Measurements from ENCODE around the gene CAB39.

The CAB39 gene

GRCh38 chr2:230669386-230669950 lies 43.2 kb upstream of the CAB39 start:
- no peak overlapping the region for H2BK12ac ChIP-seq (ENCODE audit: low read length in 2 of 2)
- H3K9me3 ChIP-seq (ENCODE audit: control insufficient read depth, low read length) = no peaks in the 10 kb centered on the region
- H3K23ac ChIP-seq (ENCODE audit: low read length in 2 of 2) = no peak overlapping the region
- no peak overlapping the region for H3K4me2 ChIP-seq (ENCODE audit: low read length, poor library complexity, severe bottlenecking)
- H2BK120ac ChIP-seq (ENCODE audit: low read depth, low read length) = no peak overlapping the region
- H3K27me3 ChIP-seq (ENCODE audit: control insufficient read depth in 1 of 2, insufficient read depth in 1 of 2, low read length in 2 of 2) = no peaks in the 10 kb centered on the region
- no peak overlapping the region for H2BK5ac ChIP-seq (ENCODE audit: low read depth, low read length, poor library complexity, severe bottlenecking)
- no peaks in the 10 kb centered on the region for H3K36me3 ChIP-seq (ENCODE audit: control insufficient read depth in 1 of 2, insufficient read depth in 2 of 2, low read depth in 1 of 2, low read length in 2 of 2)
- H4K8ac ChIP-seq (ENCODE audit: low read length) = no peak overlapping the region
- H2BK15ac ChIP-seq (ENCODE audit: low read depth, poor library complexity, severe bottlenecking) = no peak overlapping the region
- DNase-seq = no peak
- H4K91ac ChIP-seq (ENCODE audit: low read length) = no peak overlapping the region
- H3K27ac ChIP-seq (ENCODE audit: low read length, poor library complexity, severe bottlenecking) = no peak overlapping the region
- H3K4me1 ChIP-seq (ENCODE audit: control insufficient read depth, insufficient read depth, low read depth, low read length) = peaks cover 21% of the 10 kb centered on the region
- H3K18ac ChIP-seq (ENCODE audit: low read depth in 1 of 2, low read length in 2 of 2) = no peak overlapping the region
- no peak overlapping the region for H3K4ac ChIP-seq (ENCODE audit: low read depth in 1 of 2, low read length in 2 of 2)
- H3K79me1 ChIP-seq (replicated peaks; ENCODE audit: low read length, poor library complexity, severe bottlenecking) = no peaks in the 10 kb centered on the region
- no peak overlapping the region for H3K14ac ChIP-seq (ENCODE audit: low read length in 2 of 2)
- H3K4me3 ChIP-seq (ENCODE audit: insufficient read depth in 1 of 2, low read depth in 1 of 2, low read length in 2 of 2) = no peak overlapping the region
- whole genome bisulfite sequencing = 93% methylated on average over 8 of the region's 8 CpGs
- H3K9ac ChIP-seq (ENCODE audit: low read length) = no peak overlapping the region
- H2AFZ ChIP-seq (ENCODE audit: low read depth, low read length) = no peak overlapping the region
- H2AK5ac ChIP-seq (ENCODE audit: low read length, severe bottlenecking) = no peak overlapping the region

GRCh38 chr2:230671117-230671516 lies 41.5 kb upstream of the CAB39 start:
- DNase-seq = peak; percentile 61
- Histone ChIP-seq H2BK12ac (ENCODE audit: low read length in 2 of 2) (no peak overlapping the region), H2AFZ (ENCODE audit: low read depth, low read length) (no peak overlapping the region), H3K23ac (ENCODE audit: low read length in 2 of 2) (no peak overlapping the region), H3K4me3 (ENCODE audit: insufficient read depth in 1 of 2, low read depth in 1 of 2, low read length in 2 of 2) (no peak overlapping the region), H4K8ac (ENCODE audit: low read length) (no peak overlapping the region), H3K4me2 (ENCODE audit: low read length, poor library complexity, severe bottlenecking) (no peak overlapping the region), H3K4ac (ENCODE audit: low read depth in 1 of 2, low read length in 2 of 2) (no peak overlapping the region), H3K9ac (ENCODE audit: low read length) (no peak overlapping the region), H3K27me3 (ENCODE audit: control insufficient read depth in 1 of 2, insufficient read depth in 1 of 2, low read length in 2 of 2) (no peaks in the 10 kb centered on the region), H3K9me3 (ENCODE audit: control insufficient read depth, low read length) (no peaks in the 10 kb centered on the region), H3K36me3 (ENCODE audit: control insufficient read depth in 1 of 2, insufficient read depth in 2 of 2, low read depth in 1 of 2, low read length in 2 of 2) (no peaks in the 10 kb centered on the region), H3K27ac (ENCODE audit: low read length, poor library complexity, severe bottlenecking) (peak overlapping the region; percentile 64), H3K18ac (ENCODE audit: low read depth in 1 of 2, low read length in 2 of 2) (no peak overlapping the region), H2BK5ac (ENCODE audit: low read depth, low read length, poor library complexity, severe bottlenecking) (no peak overlapping the region), H2AK5ac (ENCODE audit: low read length, severe bottlenecking) (no peak overlapping the region), H3K79me1 (replicated peaks; ENCODE audit: low read length, poor library complexity, severe bottlenecking) (no peaks in the 10 kb centered on the region), H2BK15ac (ENCODE audit: low read depth, poor library complexity, severe bottlenecking) (no peak overlapping the region), H3K14ac (ENCODE audit: low read length in 2 of 2) (no peak overlapping the region), H2BK120ac (ENCODE audit: low read depth, low read length) (no peak overlapping the region), H3K4me1 (ENCODE audit: control insufficient read depth, insufficient read depth, low read depth, low read length) (peaks cover 22% of the 10 kb centered on the region), H4K91ac (ENCODE audit: low read length) (no peak overlapping the region)
- 6% methylated on average over 4 of the region's 4 CpGs for WGBS

- Histone ChIP-seq H3K4me1 (ENCODE audit: control insufficient read depth, insufficient read depth, low read depth, low read length) (peaks cover 20% of the 10 kb centered on the region), H3K4ac (ENCODE audit: low read depth in 1 of 2, low read length in 2 of 2) (no peak overlapping the region), H4K91ac (ENCODE audit: low read length) (no peak overlapping the region), H2BK120ac (ENCODE audit: low read depth, low read length) (no peak overlapping the region), H3K27me3 (ENCODE audit: control insufficient read depth in 1 of 2, insufficient read depth in 1 of 2, low read length in 2 of 2) (no peaks in the 10 kb centered on the region), H3K23ac (ENCODE audit: low read length in 2 of 2) (no peak overlapping the region), H4K8ac (ENCODE audit: low read length) (no peak overlapping the region), H2BK15ac (ENCODE audit: low read depth, poor library complexity, severe bottlenecking) (no peak overlapping the region), H3K4me3 (ENCODE audit: insufficient read depth in 1 of 2, low read depth in 1 of 2, low read length in 2 of 2) (no peak overlapping the region), H2BK12ac (ENCODE audit: low read length in 2 of 2) (no peak overlapping the region), H3K9me3 (ENCODE audit: control insufficient read depth, low read length) (no peaks in the 10 kb centered on the region), H3K27ac (ENCODE audit: low read length, poor library complexity, severe bottlenecking) (no peak overlapping the region), H3K79me1 (replicated peaks; ENCODE audit: low read length, poor library complexity, severe bottlenecking) (no peaks in the 10 kb centered on the region), H3K4me2 (ENCODE audit: low read length, poor library complexity, severe bottlenecking) (no peak overlapping the region), H3K14ac (ENCODE audit: low read length in 2 of 2) (no peak overlapping the region), H2AK5ac (ENCODE audit: low read length, severe bottlenecking) (peak overlapping the region; percentile 29), H2BK5ac (ENCODE audit: low read depth, low read length, poor library complexity, severe bottlenecking) (no peak overlapping the region), H3K9ac (ENCODE audit: low read length) (no peak overlapping the region), H3K36me3 (ENCODE audit: control insufficient read depth in 1 of 2, insufficient read depth in 2 of 2, low read depth in 1 of 2, low read length in 2 of 2) (no peaks in the 10 kb centered on the region), H2AFZ (ENCODE audit: low read depth, low read length) (no peak overlapping the region), H3K18ac (ENCODE audit: low read depth in 1 of 2, low read length in 2 of 2) (no peak overlapping the region)
- 92% methylated on average over 12 of the region's 12 CpGs for WGBS
- no peak for DNase-seq
These were observed 39.8 kb upstream of the CAB39 start for GRCh38 chr2:230672836-230673235.

GRCh38 chr2:230674401-230674800 lies 38.2 kb upstream of the CAB39 start:
- Histone ChIP-seq H3K23ac (ENCODE audit: low read length in 2 of 2) (no peak overlapping the region), H2AFZ (ENCODE audit: low read depth, low read length) (no peak overlapping the region), H3K14ac (ENCODE audit: low read length in 2 of 2) (no peak overlapping the region), H2BK12ac (ENCODE audit: low read length in 2 of 2) (no peak overlapping the region), H2AK5ac (ENCODE audit: low read length, severe bottlenecking) (no peak overlapping the region), H3K4me3 (ENCODE audit: insufficient read depth in 1 of 2, low read depth in 1 of 2, low read length in 2 of 2) (no peak overlapping the region), H3K9me3 (ENCODE audit: control insufficient read depth, low read length) (no peaks in the 10 kb centered on the region), H4K8ac (ENCODE audit: low read length) (no peak overlapping the region), H3K36me3 (ENCODE audit: control insufficient read depth in 1 of 2, insufficient read depth in 2 of 2, low read depth in 1 of 2, low read length in 2 of 2) (no peaks in the 10 kb centered on the region), H3K79me1 (replicated peaks; ENCODE audit: low read length, poor library complexity, severe bottlenecking) (no peaks in the 10 kb centered on the region), H3K4me2 (ENCODE audit: low read length, poor library complexity, severe bottlenecking) (no peak overlapping the region), H3K18ac (ENCODE audit: low read depth in 1 of 2, low read length in 2 of 2) (no peak overlapping the region), H3K27ac (ENCODE audit: low read length, poor library complexity, severe bottlenecking) (no peak overlapping the region), H2BK15ac (ENCODE audit: low read depth, poor library complexity, severe bottlenecking) (no peak overlapping the region), H3K9ac (ENCODE audit: low read length) (no peak overlapping the region), H4K91ac (ENCODE audit: low read length) (no peak overlapping the region), H3K27me3 (ENCODE audit: control insufficient read depth in 1 of 2, insufficient read depth in 1 of 2, low read length in 2 of 2) (no peaks in the 10 kb centered on the region), H2BK5ac (ENCODE audit: low read depth, low read length, poor library complexity, severe bottlenecking) (no peak overlapping the region), H3K4me1 (ENCODE audit: control insufficient read depth, insufficient read depth, low read depth, low read length) (peaks cover 10% of the 10 kb centered on the region), H2BK120ac (ENCODE audit: low read depth, low read length) (no peak overlapping the region), H3K4ac (ENCODE audit: low read depth in 1 of 2, low read length in 2 of 2) (no peak overlapping the region)
- 100% methylated on average over 2 of the region's 2 CpGs for WGBS
- no peak for DNase-seq
